Mucosa of gallbladder (tissue), 1 donor: ENCODE measurements around the gene STUM. TPM values are rescaled to one million over a fixed set of nuclear protein-coding genes. Genes with fewer than 3 reads are reported as not detected.
"Not testable (repeated sequence)": the region's sequence is repeated elsewhere in the genome, so short reads cannot be mapped to it uniquely, and the experiment has no call there.

Experiments used
- DNase-seq: peaks from one replicate; pipeline ENCODE4 v3.0.0-alpha.2; 2020; ENCODE audit warnings: low spot score
- total RNA-seq: library from RNA; stranded (reverse); gene quantifications from one replicate; pipeline ENCODE4 v1.2.1, GENCODE V29; 2021
- donor health status: DM: no; HTN: no; CAD: no.

The STUM gene
- total RNA-seq, 1 donor from 2014 or later: 0.86 TPM

GRCh38 chr1:226638608-226639007, 90.0 kb downstream of the STUM start:
- DNase-seq: no peak

GRCh38 chr1:226639206-226639605, 90.6 kb downstream of the STUM start:
- not testable (repeated sequence) for DNase-seq

- DNase-seq: no peak
Measured at GRCh38 chr1:226639631-226640061, 91.1 kb downstream of the STUM start.

GRCh38 chr1:226640321-226641136, 92.0 kb downstream of the STUM start:
- no peak for DNase-seq

- DNase-seq: no peak
Measured at GRCh38 chr1:226641671-226642231, 93.2 kb downstream of the STUM start.

- no peak for DNase-seq
Measured at GRCh38 chr1:226642421-226642820, 93.9 kb downstream of the STUM start.

- DNase-seq: no peak
Measured at GRCh38 chr1:226643177-226643576, 94.6 kb downstream of the STUM start.

- DNase-seq: no peak
Measured at GRCh38 chr1:226643611-226644540, 95.3 kb downstream of the STUM start.

GRCh38 chr1:226644541-226645176, 96.1 kb downstream of the STUM start:
- DNase-seq: no peak

- DNase-seq: no peak
Measured at GRCh38 chr1:226645279-226645976, 96.9 kb downstream of the STUM start.

GRCh38 chr1:226646026-226646869, 97.7 kb downstream of the STUM start:
- no peak for DNase-seq

- DNase-seq: no peak
Measured at GRCh38 chr1:226646870-226647449, 98.4 kb downstream of the STUM start.

- no peak for DNase-seq
Measured at GRCh38 chr1:226647719-226648118, 99.2 kb downstream of the STUM start.

- DNase-seq: no peak
Measured at GRCh38 chr1:226648421-226648820, 99.9 kb downstream of the STUM start.

- DNase-seq: no peak
Measured at GRCh38 chr1:226649244-226649643, 100.7 kb downstream of the STUM start.

GRCh38 chr1:226649780-226650179, 101.2 kb downstream of the STUM start:
- no peak for DNase-seq

- DNase-seq: no peak
Measured at GRCh38 chr1:226650236-226650841, 101.8 kb downstream of the STUM start.

- no peak for DNase-seq
Measured at GRCh38 chr1:226651041-226651731, 102.6 kb downstream of the STUM start.

GRCh38 chr1:226651732-226652105, 103.2 kb downstream of the STUM start:
- DNase-seq: no peak
